GM23338 (cell line): ENCODE data around the gene KRTAP5-6. TPM values are rescaled to one million over a fixed set of nuclear protein-coding genes. Genes with fewer than 3 reads are reported as not detected.

Source experiments
- ATAC-seq: fragments of 200-7000 bp; cut with Tn5 transposase; 3 replicates; pipeline ENCODE4 v1.9.1; 2020
- DNase-seq: peaks from one replicate; pipeline ENCODE4 v3.0.0-alpha.2; 2015; ENCODE audit warnings: low spot score
- H2AFZ ChIP-seq: fragments of 200-600 bp; sonication (generic); 2 replicates; pipeline ENCODE4 v1.8.0; 2016; ENCODE audit warnings: antibody characterized with exemption, mild to moderate bottlenecking, moderate library complexity
- H3F3A ChIP-seq: fragments of 200-600 bp; sonication (generic); replicated peaks from 2 replicates; pipeline ENCODE4 v1.8.0; 2017; ENCODE audit warnings: antibody characterized with exemption, mixed run types, low read depth
- H3K27ac ChIP-seq: fragments of 200-600 bp; sonication (generic); 2 replicates; pipeline ENCODE4 v1.6.1; 2016; ENCODE audit warnings: low read depth
- H3K27me3 ChIP-seq: fragments of 200-600 bp; sonication (generic); 2 replicates; pipeline ENCODE4 v1.8.0; 2016; ENCODE audit warnings: mild to moderate bottlenecking, mixed run types, moderate library complexity; ENCODE audit not compliant: insufficient read depth
- H3K36me3 ChIP-seq: fragments of 200-600 bp; sonication (generic); 2 replicates; pipeline ENCODE4 v1.8.0; 2016; ENCODE audit warnings: mild to moderate bottlenecking; ENCODE audit not compliant: insufficient read depth
- H3K4me1 ChIP-seq: fragments of 200-600 bp; sonication (generic); 2 replicates; pipeline ENCODE4 v1.8.0; 2016; ENCODE audit warnings: mild to moderate bottlenecking, moderate library complexity; ENCODE audit not compliant: insufficient read depth
- H3K4me2 ChIP-seq: fragments of 200-600 bp; sonication (generic); 2 replicates; pipeline ENCODE4 v1.7.1; 2017; ENCODE audit warnings: mixed run types
- H3K4me3 ChIP-seq: fragments of 200-600 bp; sonication (generic); 2 replicates; pipeline ENCODE4 v1.6.1; 2016; ENCODE audit warnings: mixed run types
- H3K79me2 ChIP-seq: fragments of 200-600 bp; sonication (generic); replicated peaks from 2 replicates; pipeline ENCODE4 v1.8.0; 2017; ENCODE audit warnings: mild to moderate bottlenecking; ENCODE audit not compliant: insufficient read depth
- H3K9me2 ChIP-seq: fragments of 200-600 bp; sonication (generic); 2 replicates; pipeline ENCODE4 v1.8.0; 2017; ENCODE audit not compliant: insufficient read depth
- H4K20me1 ChIP-seq: fragments of 200-600 bp; sonication (generic); replicated peaks from 2 replicates; pipeline ENCODE4 v1.8.0; 2017; ENCODE audit warnings: mild to moderate bottlenecking; ENCODE audit not compliant: insufficient read depth
- H3K27ac Mint-ChIP-seq: 2 replicates; pipeline ENCODE4 v1.8.0; 2020; ENCODE audit warnings: inconsistent platforms, mild to moderate bottlenecking, moderate library complexity, mixed read lengths
- H3K27me3 Mint-ChIP-seq: 3 replicates; pipeline ENCODE4 v1.8.0; 2022; ENCODE audit warnings: low read depth, mild to moderate bottlenecking, moderate library complexity, mixed read lengths, inconsistent platforms; ENCODE audit not compliant: insufficient read depth, poor library complexity
- H3K36me3 Mint-ChIP-seq: 3 replicates; pipeline ENCODE4 v1.8.0; 2021; ENCODE audit warnings: low read depth, mild to moderate bottlenecking, inconsistent platforms, moderate library complexity, mixed read lengths
- H3K4me1 Mint-ChIP-seq: 3 replicates; pipeline ENCODE4 v1.8.0; 2020; ENCODE audit warnings: mild to moderate bottlenecking, inconsistent platforms, mixed read lengths
- H3K4me3 Mint-ChIP-seq: 3 replicates; pipeline ENCODE4 v1.8.0; 2021; ENCODE audit warnings: moderate library complexity, mild to moderate bottlenecking, inconsistent platforms, mixed read lengths
- H3K9me3 Mint-ChIP-seq: 3 replicates; pipeline ENCODE4 v1.8.0; 2020; ENCODE audit warnings: moderate library complexity, mild to moderate bottlenecking, inconsistent platforms, mixed read lengths
- CREB1 ChIP-seq: fragments of 250-450 bp; sonication (Bioruptor Pico); IDR thresholded peaks from 2 replicates; pipeline ENCODE4 v1.5.0; 2020; ENCODE audit warnings: low read depth, mild to moderate bottlenecking, moderate library complexity
- CTCF ChIP-seq, 2 experiments: fragments of 200-600 bp in 1 of 2; sonication (generic) in 1 of 2; conservative IDR thresholded peaks; 2 replicates each; pipeline versions ENCODE4 v1.5.1 to v1.6.1; 2016 to 2017; ENCODE audit warnings: antibody characterized with exemption in 2 of 2, low read depth in 2 of 2, mild to moderate bottlenecking in 2 of 2, moderate library complexity in 1 of 2
- EZH2 ChIP-seq: fragments of 200-600 bp; sonication (generic); IDR thresholded peaks from one replicate; pipeline ENCODE4 v1.8.0; 2017; ENCODE audit warnings: antibody characterized with exemption, mild to moderate bottlenecking, low read depth; ENCODE audit not compliant: unreplicated experiment
- EZH2phosphoT487 ChIP-seq: fragments of 200-600 bp; sonication (generic); IDR thresholded peaks from one replicate; pipeline ENCODE4 v1.8.1; 2018; ENCODE audit warnings: antibody characterized with exemption; ENCODE audit not compliant: unreplicated experiment
- JUNB ChIP-seq: IDR thresholded peaks from one replicate; pipeline ENCODE4 v1.6.1; 2016; ENCODE audit warnings: antibody characterized with exemption; ENCODE audit not compliant: unreplicated experiment
- NANOG ChIP-seq: IDR thresholded peaks from 2 replicates; pipeline ENCODE4 v1.6.1; 2016; ENCODE audit warnings: antibody characterized with exemption, borderline replicate concordance
- POLR2AphosphoS5 ChIP-seq: IDR thresholded peaks from 2 replicates; pipeline ENCODE4 v1.6.1; 2016; ENCODE audit warnings: antibody characterized with exemption, low read depth
- REST ChIP-seq: IDR thresholded peaks from one replicate; pipeline ENCODE4 v1.6.1; 2018; ENCODE audit warnings: antibody characterized with exemption; ENCODE audit not compliant: unreplicated experiment
- STAT1 ChIP-seq: IDR thresholded peaks from one replicate; pipeline ENCODE4 v1.6.1; 2016; ENCODE audit warnings: antibody characterized with exemption; ENCODE audit not compliant: unreplicated experiment
- ZNF114 ChIP-seq: fragments of 250-450 bp; sonication (Bioruptor Pico); IDR thresholded peaks from 2 replicates; pipeline ENCODE4 v1.5.0; 2020; ENCODE audit warnings: mild to moderate bottlenecking, moderate library complexity
- ZNF331 ChIP-seq: fragments of 250-450 bp; sonication (Bioruptor Pico); IDR thresholded peaks from 2 replicates; pipeline ENCODE4 v1.5.0; 2020; ENCODE audit warnings: low read depth, mild to moderate bottlenecking, moderate library complexity
- ZNF462 ChIP-seq: fragments of 250-450 bp; sonication (Bioruptor Pico); IDR thresholded peaks from 2 replicates; pipeline ENCODE4 v1.5.0; 2020; ENCODE audit warnings: mild to moderate bottlenecking, moderate library complexity
- polyA plus RNA-seq: library from polyadenylated mRNA; unstranded; fragments of >200 nt; fragmentation: Nextera tagmentation; extraction: Ambion mirVana; gene quantifications from 2 replicates; pipeline ENCODE4 v1.2.1, GENCODE V29; 2016
- total RNA-seq: library from RNA; depleted of rRNA; stranded (reverse); fragments of >200 nt; shearing (Covaris generic); gene quantifications from 2 replicates; pipeline ENCODE4 v1.2.3, GENCODE V29; 2014
- TF ChIP-seq, protein P1 (sequence below): IDR thresholded peaks from 2 replicates; pipeline ENCODE4 v1.6.1; 2016; ENCODE audit warnings: antibody characterized with exemption

The KRTAP5-6 gene
- total and polyA plus RNA-seq, 2 experiments from 2014 or later: not detected

DNA sequence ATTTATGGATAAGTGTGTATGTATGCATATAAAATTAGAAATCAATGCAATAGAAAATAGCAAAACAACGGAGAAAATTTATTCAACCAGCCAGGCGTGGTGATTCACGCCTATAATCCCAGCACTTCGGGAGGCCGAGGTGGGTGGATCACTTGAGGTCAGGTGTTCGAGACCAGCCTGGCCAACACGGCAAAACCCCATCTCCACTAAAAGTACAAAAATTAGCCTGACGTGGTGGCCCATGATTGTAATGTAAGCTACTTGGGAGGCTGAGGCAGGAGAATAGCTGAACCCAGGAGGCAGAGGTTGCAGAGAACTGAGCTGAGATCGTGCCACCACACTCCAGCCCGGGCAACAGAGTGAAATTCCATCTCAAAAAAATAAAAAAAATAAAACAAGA is 5.5 kb downstream of the KRTAP5-6 start:
- no peak for TF ChIP-seq EZH2phosphoT487
- TF ChIP-seq ZNF462 (CRISPR knock-in tag): no peak
- no peak for TF ChIP-seq ZNF114
- TF ChIP-seq NANOG: no peak
- TF ChIP-seq STAT1: no peak
- TF ChIP-seq EZH2: no peak
- TF ChIP-seq REST: no peak
- TF ChIP-seq POLR2AphosphoS5: no peak
- TF ChIP-seq ZNF331 (CRISPR knock-in tag): no peak
- TF ChIP-seq CREB1 (CRISPR knock-in tag): no peak
- no peak for TF ChIP-seq JUNB
- TF ChIP-seq CTCF (conservative IDR thresholded peaks at IDR 0.05; ENCODE audit: low read depth in 2 of 2): no peak
- TF ChIP-seq, protein P1, sequence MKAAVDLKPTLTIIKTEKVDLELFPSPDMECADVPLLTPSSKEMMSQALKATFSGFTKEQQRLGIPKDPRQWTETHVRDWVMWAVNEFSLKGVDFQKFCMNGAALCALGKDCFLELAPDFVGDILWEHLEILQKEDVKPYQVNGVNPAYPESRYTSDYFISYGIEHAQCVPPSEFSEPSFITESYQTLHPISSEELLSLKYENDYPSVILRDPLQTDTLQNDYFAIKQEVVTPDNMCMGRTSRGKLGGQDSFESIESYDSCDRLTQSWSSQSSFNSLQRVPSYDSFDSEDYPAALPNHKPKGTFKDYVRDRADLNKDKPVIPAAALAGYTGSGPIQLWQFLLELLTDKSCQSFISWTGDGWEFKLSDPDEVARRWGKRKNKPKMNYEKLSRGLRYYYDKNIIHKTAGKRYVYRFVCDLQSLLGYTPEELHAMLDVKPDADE: no peak
- H3K27me3 Mint-ChIP-seq: peaks cover 6% of the 10 kb centered on the region
- ATAC-seq: no peak
- H3K4me1 ChIP-seq: no peaks in the 10 kb centered on the region
- DNase-seq: no peak
- no peak overlapping the region for H3K27ac Mint-ChIP-seq
- H4K20me1 ChIP-seq: no peaks in the 10 kb centered on the region
- H3K4me3 Mint-ChIP-seq: no peak overlapping the region
- H2AFZ ChIP-seq: no peak overlapping the region
- H3K27ac ChIP-seq: no peak overlapping the region
- no peaks in the 10 kb centered on the region for H3K36me3 ChIP-seq
- no peak overlapping the region for H3K4me2 ChIP-seq
- H3F3A ChIP-seq: no peaks in the 10 kb centered on the region
- H3K4me1 Mint-ChIP-seq: no peaks in the 10 kb centered on the region
- peaks cover 24% of the 10 kb centered on the region for H3K9me3 Mint-ChIP-seq
- no peaks in the 10 kb centered on the region for H3K9me2 ChIP-seq
- no peak overlapping the region for H3K4me3 ChIP-seq
- peaks cover 3% of the 10 kb centered on the region; the same call in 1 of the 3 replicates for H3K36me3 Mint-ChIP-seq
- H3K79me2 ChIP-seq: no peaks in the 10 kb centered on the region
- no peaks in the 10 kb centered on the region for H3K27me3 ChIP-seq
